ENCODE measurements around the gene AFMID. TPM values are rescaled to one million over a fixed set of nuclear protein-coding genes. Genes with fewer than 3 reads are reported as not detected.

Gene AFMID
- total RNA-seq, 1 donor from 2014 or later: 49.7 TPM

- no peaks in the 10 kb centered on the region for H3K36me3 ChIP-seq (ENCODE audit: control insufficient read depth, insufficient read depth, low read length)
- no peak for DNase-seq (ENCODE audit: low read depth)
- TF ChIP-seq CTCF (IDR thresholded peaks at IDR 0.05; ENCODE audit: insufficient read depth, low read length, poor library complexity, severe bottlenecking): no peak
- H3K27me3 ChIP-seq (ENCODE audit: control insufficient read depth, insufficient read depth, low read length): no peaks in the 10 kb centered on the region
- no peak overlapping the region for H3K4me3 ChIP-seq (ENCODE audit: low read depth, low read length)
These were observed 40.7 kb upstream of the AFMID start for GRCh38 chr17:78146471-78146869.

GRCh38 chr17:78146881-78147280 lies 40.3 kb upstream of the AFMID start:
- DNase-seq (ENCODE audit: low read depth): no peak
- H3K27me3 ChIP-seq (ENCODE audit: control insufficient read depth, insufficient read depth, low read length): no peaks in the 10 kb centered on the region
- no peak for TF ChIP-seq CTCF (IDR thresholded peaks at IDR 0.05; ENCODE audit: insufficient read depth, low read length, poor library complexity, severe bottlenecking)
- H3K4me3 ChIP-seq (ENCODE audit: low read depth, low read length): no peak overlapping the region
- no peaks in the 10 kb centered on the region for H3K36me3 ChIP-seq (ENCODE audit: control insufficient read depth, insufficient read depth, low read length)

- no peak for DNase-seq (ENCODE audit: low read depth)
- H3K4me3 ChIP-seq (ENCODE audit: low read depth, low read length): no peak overlapping the region
- no peaks in the 10 kb centered on the region for H3K27me3 ChIP-seq (ENCODE audit: control insufficient read depth, insufficient read depth, low read length)
- H3K36me3 ChIP-seq (ENCODE audit: control insufficient read depth, insufficient read depth, low read length): no peaks in the 10 kb centered on the region
- TF ChIP-seq CTCF (IDR thresholded peaks at IDR 0.05; ENCODE audit: insufficient read depth, low read length, poor library complexity, severe bottlenecking): no peak
These were observed 39.7 kb upstream of the AFMID start for GRCh38 chr17:78147315-78147998.

GRCh38 chr17:78148286-78149016 lies 38.7 kb upstream of the AFMID start:
- Histone ChIP-seq H3K36me3 (ENCODE audit: control insufficient read depth, insufficient read depth, low read length) (no peaks in the 10 kb centered on the region), H3K4me3 (ENCODE audit: low read depth, low read length) (no peak overlapping the region), H3K27me3 (ENCODE audit: control insufficient read depth, insufficient read depth, low read length) (no peaks in the 10 kb centered on the region)
- no peak for DNase-seq (ENCODE audit: low read depth)
- no peak for TF ChIP-seq CTCF (IDR thresholded peaks at IDR 0.05; ENCODE audit: insufficient read depth, low read length, poor library complexity, severe bottlenecking)

GRCh38 chr17:78151514-78152008 lies 35.6 kb upstream of the AFMID start:
- TF ChIP-seq CTCF (IDR thresholded peaks at IDR 0.05; ENCODE audit: insufficient read depth, low read length, poor library complexity, severe bottlenecking): no peak
- no peak for DNase-seq (ENCODE audit: low read depth)
- no peak overlapping the region for H3K4me3 ChIP-seq (ENCODE audit: low read depth, low read length)
- H3K27me3 ChIP-seq (ENCODE audit: control insufficient read depth, insufficient read depth, low read length): no peaks in the 10 kb centered on the region
- H3K36me3 ChIP-seq (ENCODE audit: control insufficient read depth, insufficient read depth, low read length): no peaks in the 10 kb centered on the region

Data from kidney epithelial cell (primary cell).